ENCODE data around the gene ATP6V1F.

DNA sequence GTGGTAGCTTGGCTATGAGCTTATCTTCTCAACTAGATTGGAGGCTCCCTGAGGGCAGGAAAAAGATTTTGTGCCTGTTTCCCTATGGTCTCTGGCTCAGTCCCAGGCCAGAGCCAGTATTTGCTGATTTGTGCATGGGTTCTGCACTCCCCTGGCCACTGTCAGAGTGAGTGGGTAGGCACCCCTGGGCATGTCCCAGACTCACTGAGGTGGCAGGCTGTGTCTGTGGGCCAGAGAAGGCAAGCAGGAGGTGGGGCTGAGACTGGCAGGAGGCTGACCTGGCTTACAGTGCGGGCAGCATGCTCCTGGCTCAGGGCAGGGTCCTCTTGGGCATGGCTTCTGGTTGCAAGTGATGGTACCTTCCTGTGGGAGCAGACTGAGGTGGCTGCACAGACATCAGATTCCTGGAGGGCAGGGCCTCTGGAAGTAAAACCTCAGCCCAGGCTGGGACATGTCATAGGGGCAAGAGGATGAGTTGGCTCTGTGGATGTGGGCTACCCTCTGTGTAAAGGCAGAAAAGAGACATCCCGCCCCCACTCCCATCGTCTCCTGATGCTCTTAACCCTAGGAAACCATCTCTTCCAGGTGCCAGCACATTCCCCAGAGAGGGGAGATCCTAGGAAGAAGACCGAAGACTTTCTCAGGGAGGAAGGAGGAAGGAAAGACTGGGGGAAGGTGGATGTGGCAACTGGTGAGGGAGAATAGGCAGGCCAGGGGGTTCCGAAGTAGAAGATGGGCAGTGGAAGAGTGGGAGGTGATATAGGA lies 43.5 kb downstream of the ATP6V1F start:
- no peak for TF ChIP-seq CTCF (IDR thresholded peaks at IDR 0.05; ENCODE audit: low read length)
- no peak for TF ChIP-seq EZH2 (IDR thresholded peaks at IDR 0.05; ENCODE audit: borderline replicate concordance, low read length)

All from OCI-LY1 (cell line).